ENCODE results near the gene ENPP6.

ENPP6 gene

DNA sequence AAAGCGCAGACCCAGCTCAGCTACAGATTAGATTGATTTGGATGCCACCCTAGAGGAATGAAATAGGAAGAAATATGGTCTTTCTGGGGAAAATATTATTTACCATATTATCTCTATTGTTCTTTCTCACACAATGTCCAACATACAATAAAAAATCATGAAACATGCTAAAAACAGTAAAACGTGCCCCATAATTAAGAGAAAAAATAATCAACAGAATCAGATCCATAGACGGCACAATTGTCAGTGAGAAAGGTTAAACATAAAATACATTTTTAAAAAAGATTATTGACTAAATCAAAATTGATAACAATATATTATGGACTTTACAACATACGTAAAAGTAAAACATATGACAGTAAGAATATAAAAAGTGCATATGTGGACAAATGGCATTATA lies 90.9 kb downstream of the ENPP6 start:
- H3K9me3 ChIP-seq (replicated peaks in 1 of 11) = peaks cover 0 to 8% (median 6%) of the 10 kb centered on the region in 11 experiments; a peak in 13 of 22 replicates
- TF ChIP-seq Cebpa-rat (IDR thresholded peaks at IDR 0.05) = no peak
- no peaks in the 10 kb centered on the region for H3K27me3 ChIP-seq
- H3K9ac ChIP-seq = no peak overlapping the region
- no peak overlapping the region for H3K4me3 ChIP-seq
- no peak overlapping the region for H3K27ac ChIP-seq
- H4K20me1 ChIP-seq = no peaks in the 10 kb centered on the region
- H3K4me2 ChIP-seq = no peak overlapping the region
- H3K4me1 ChIP-seq = no peaks in the 10 kb centered on the region
- no peaks in the 10 kb centered on the region for H3K36me3 ChIP-seq

GRCh38 chr4:184122631-184123408 lies 94.9 kb downstream of the ENPP6 start:
- H3K9ac ChIP-seq = no peak overlapping the region
- H3K36me3 ChIP-seq = no peaks in the 10 kb centered on the region
- no peaks in the 10 kb centered on the region for H3K27me3 ChIP-seq
- no peak overlapping the region for H3K4me2 ChIP-seq
- no peak overlapping the region for H3K27ac ChIP-seq
- no peaks in the 10 kb centered on the region for H3K4me1 ChIP-seq
- no peak overlapping the region for H3K4me3 ChIP-seq
- no peak for TF ChIP-seq Cebpa-rat (IDR thresholded peaks at IDR 0.05)
- H4K20me1 ChIP-seq = no peaks in the 10 kb centered on the region
- H3K9me3 ChIP-seq (replicated peaks in 1 of 11) = peaks cover 0 to 24% (median 6%) of the 10 kb centered on the region in 11 experiments; a peak in 15 of 22 replicates

- Histone ChIP-seq H3K27ac (no peak overlapping the region), H3K4me2 (no peak overlapping the region), H3K9me3 (replicated peaks in 1 of 11) (peaks cover 0 to 15% (median 0%) of the 10 kb centered on the region in 11 experiments; a peak in 3 of 22 replicates), H3K27me3 (no peaks in the 10 kb centered on the region), H3K4me3 (no peak overlapping the region), H3K9ac (no peak overlapping the region), H3K36me3 (no peaks in the 10 kb centered on the region), H4K20me1 (no peaks in the 10 kb centered on the region), H3K4me1 (no peaks in the 10 kb centered on the region)
- TF ChIP-seq Cebpa-rat (IDR thresholded peaks at IDR 0.05) = no peak
Observed at GRCh38 chr4:184120549-184121127, 97.0 kb downstream of the ENPP6 start.

DNA sequence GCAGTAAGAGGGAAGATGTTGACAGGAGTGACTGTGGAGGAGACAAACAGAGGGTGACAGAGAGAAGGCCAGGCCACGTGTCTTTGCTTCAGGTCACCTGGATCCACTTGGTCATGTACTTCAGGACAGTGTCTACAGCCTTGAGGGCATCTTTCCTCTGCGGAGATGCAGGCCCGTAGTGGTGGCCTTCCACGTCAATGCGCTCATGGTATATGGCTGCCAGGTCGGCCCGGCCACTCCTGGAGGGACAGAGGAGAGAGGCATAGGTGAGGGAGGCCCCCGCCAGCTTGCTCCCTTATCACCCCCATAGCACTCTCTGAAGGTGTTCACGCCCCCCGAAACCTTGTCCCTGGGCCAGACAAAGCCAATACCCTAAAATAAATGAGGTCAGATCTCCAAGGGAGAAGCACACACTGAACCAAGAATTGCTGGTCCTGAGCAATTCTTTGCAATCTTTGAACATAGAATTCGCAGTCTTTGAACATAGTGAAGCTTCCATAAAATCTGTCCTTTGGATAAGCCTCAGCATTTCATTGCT lies 99.9 kb downstream of the ENPP6 start:
- Histone ChIP-seq H3K27ac (no peak overlapping the region), H3K36me3 (no peaks in the 10 kb centered on the region), H3K27me3 (no peaks in the 10 kb centered on the region), H3K4me2 (no peak overlapping the region), H3K4me1 (peaks cover 0 to 5% (median 0%) of the 10 kb centered on the region in 10 experiments; a peak in 5 of 20 replicates), H3K9me3 (replicated peaks in 1 of 11) (peaks cover 0 to 15% (median 0%) of the 10 kb centered on the region in 11 experiments; a peak in 3 of 22 replicates), H3K9ac (no peak overlapping the region), H4K20me1 (no peaks in the 10 kb centered on the region), H3K4me3 (no peak overlapping the region)
- no peak for TF ChIP-seq Cebpa-rat (IDR thresholded peaks at IDR 0.05)

DNA sequence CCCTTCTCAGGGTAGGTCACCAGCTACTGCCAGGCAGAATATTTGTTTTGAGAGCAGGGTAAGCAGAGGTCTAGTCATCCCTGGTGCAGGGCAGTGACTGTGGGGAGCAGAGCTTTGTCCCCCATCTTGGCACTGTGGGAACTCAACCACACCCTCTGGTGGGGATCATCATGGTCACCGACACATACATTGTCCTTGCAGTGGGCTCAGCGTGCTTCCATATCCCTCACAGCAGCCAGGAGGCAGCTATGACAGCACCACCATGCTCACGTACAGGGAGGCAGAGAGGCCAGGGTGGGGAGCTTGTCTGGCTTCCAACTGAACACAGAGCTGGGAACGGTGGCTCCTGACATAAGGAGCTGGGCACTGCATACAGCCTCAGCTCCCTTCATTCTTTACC lies 102.3 kb downstream of the ENPP6 start:
- Histone ChIP-seq H3K9ac (no peak overlapping the region), H3K9me3 (replicated peaks in 1 of 11) (peaks cover 0 to 15% (median 0%) of the 10 kb centered on the region in 11 experiments; a peak in 3 of 22 replicates), H3K4me3 (no peak overlapping the region), H3K4me1 (peaks cover 0 to 5% (median 0%) of the 10 kb centered on the region in 10 experiments; a peak in 5 of 20 replicates), H3K4me2 (peak overlapping the region in 4 of 11 experiments; percentile 10 to 34 (median 16); a peak in 2 of 22 replicates), H4K20me1 (no peaks in the 10 kb centered on the region), H3K27ac (no peak overlapping the region), H3K36me3 (no peaks in the 10 kb centered on the region), H3K27me3 (no peaks in the 10 kb centered on the region)
- no peak for TF ChIP-seq Cebpa-rat (IDR thresholded peaks at IDR 0.05)

- Histone ChIP-seq H3K36me3 (no peaks in the 10 kb centered on the region), H3K9me3 (replicated peaks in 1 of 11) (peaks cover 0 to 6% (median 0%) of the 10 kb centered on the region in 11 experiments; a peak in 3 of 22 replicates), H3K9ac (no peak overlapping the region), H3K4me2 (no peak overlapping the region), H3K27me3 (no peaks in the 10 kb centered on the region), H3K27ac (no peak overlapping the region), H3K4me1 (peaks cover 0 to 5% (median 0%) of the 10 kb centered on the region in 10 experiments; a peak in 5 of 20 replicates), H3K4me3 (no peak overlapping the region), H4K20me1 (no peaks in the 10 kb centered on the region)
- TF ChIP-seq Cebpa-rat (IDR thresholded peaks at IDR 0.05) = no peak
Observed at GRCh38 chr4:184114431-184114830, 103.2 kb downstream of the ENPP6 start.

DNA sequence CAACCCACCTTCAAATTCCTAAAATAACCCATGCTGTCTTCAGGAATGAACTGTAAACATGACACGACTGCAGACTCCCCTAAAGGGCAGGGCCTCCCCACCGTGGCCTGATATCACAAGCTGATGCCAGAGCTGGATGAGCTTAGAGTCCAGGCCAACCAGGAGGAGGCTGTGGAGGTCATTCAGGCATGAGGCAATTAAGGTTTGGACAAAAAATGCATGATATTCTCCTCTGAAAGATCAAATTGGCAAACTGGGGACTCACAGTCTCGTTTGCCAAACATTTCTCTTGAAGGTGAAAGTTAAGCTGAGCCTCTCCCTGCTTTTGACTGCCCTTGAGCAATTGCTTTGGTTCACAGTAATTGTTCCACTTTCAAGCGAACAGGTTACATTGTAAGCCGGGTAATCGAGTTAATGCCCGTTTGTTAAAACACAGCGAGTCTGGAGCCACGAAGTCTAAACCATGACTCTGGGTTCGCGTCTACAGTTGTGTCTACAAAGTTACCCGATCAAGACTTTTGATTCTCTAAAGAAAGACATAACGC lies 105.6 kb downstream of the ENPP6 start:
- Histone ChIP-seq H3K4me2 (no peak overlapping the region), H3K36me3 (no peaks in the 10 kb centered on the region), H3K4me1 (peaks cover 0 to 5% (median 0%) of the 10 kb centered on the region in 10 experiments; a peak in 5 of 20 replicates), H3K27me3 (no peaks in the 10 kb centered on the region), H4K20me1 (no peaks in the 10 kb centered on the region), H3K27ac (no peak overlapping the region), H3K4me3 (no peak overlapping the region), H3K9ac (no peak overlapping the region), H3K9me3 (replicated peaks in 1 of 11) (peaks cover 0 to 6% (median 0%) of the 10 kb centered on the region in 11 experiments; a peak in 5 of 22 replicates)
- TF ChIP-seq Cebpa-rat (IDR thresholded peaks at IDR 0.05) = no peak

DNA sequence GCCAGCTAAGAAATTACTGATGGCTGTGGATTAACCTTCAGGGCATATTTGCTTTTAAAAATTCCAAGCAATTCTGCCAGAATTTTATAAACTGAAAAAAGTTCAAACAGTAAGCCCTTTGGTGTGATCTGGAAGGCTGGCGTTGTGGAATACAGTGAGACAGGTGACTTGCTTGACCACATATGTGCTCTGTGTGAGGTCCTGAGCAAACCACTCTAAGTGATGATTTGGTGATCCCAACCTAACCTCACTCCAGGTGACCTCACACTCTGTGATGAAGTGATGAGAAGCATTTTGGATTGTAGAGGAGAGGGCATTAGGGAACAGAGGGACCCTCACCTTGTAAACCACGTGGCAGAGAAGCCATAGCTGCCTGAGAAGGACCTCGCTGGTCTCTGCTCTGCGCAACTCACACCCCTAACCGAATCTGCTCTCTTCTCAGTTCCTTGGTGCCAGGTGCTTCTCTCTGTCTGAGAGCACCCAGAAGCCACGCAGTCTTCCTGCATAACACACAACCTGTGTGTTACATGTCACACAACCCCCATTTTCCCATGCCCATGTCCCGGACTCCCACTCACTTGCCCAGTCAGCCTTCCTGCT lies 106.3 kb downstream of the ENPP6 start:
- H3K4me1 ChIP-seq = peaks cover 0 to 5% (median 0%) of the 10 kb centered on the region in 10 experiments; a peak in 5 of 20 replicates
- H3K9me3 ChIP-seq (replicated peaks in 1 of 11) = peaks cover 0 to 6% (median 0%) of the 10 kb centered on the region in 11 experiments; a peak in 5 of 22 replicates
- no peaks in the 10 kb centered on the region for H3K36me3 ChIP-seq
- H3K9ac ChIP-seq = no peak overlapping the region
- no peaks in the 10 kb centered on the region for H4K20me1 ChIP-seq
- no peak overlapping the region for H3K27ac ChIP-seq
- H3K27me3 ChIP-seq = no peaks in the 10 kb centered on the region
- TF ChIP-seq Cebpa-rat (IDR thresholded peaks at IDR 0.05) = no peak
- H3K4me2 ChIP-seq = no peak overlapping the region
- H3K4me3 ChIP-seq = no peak overlapping the region

Measured in BLaER1 treated with 17β-estradiol and CSF1 and Interleukin-3, amounts not matched to agents 10 nM and 100 nM (cell line).